NCI-H2196 treated with DMSO at 0.1 percent for 48 hours (cell line): Measurements from ENCODE around the gene GOLGA8J.
"Not testable (repeated sequence)": the region's sequence is repeated elsewhere in the genome, so short reads cannot be mapped to it uniquely, and the experiment has no call there.

ENCODE experiments used
- DNase-seq: peaks from one replicate; lab custom pipeline; 2025; ENCODE audit not compliant: unreplicated experiment; lab: John Stamatoyannopoulos, UW

Gene GOLGA8J, protein sequence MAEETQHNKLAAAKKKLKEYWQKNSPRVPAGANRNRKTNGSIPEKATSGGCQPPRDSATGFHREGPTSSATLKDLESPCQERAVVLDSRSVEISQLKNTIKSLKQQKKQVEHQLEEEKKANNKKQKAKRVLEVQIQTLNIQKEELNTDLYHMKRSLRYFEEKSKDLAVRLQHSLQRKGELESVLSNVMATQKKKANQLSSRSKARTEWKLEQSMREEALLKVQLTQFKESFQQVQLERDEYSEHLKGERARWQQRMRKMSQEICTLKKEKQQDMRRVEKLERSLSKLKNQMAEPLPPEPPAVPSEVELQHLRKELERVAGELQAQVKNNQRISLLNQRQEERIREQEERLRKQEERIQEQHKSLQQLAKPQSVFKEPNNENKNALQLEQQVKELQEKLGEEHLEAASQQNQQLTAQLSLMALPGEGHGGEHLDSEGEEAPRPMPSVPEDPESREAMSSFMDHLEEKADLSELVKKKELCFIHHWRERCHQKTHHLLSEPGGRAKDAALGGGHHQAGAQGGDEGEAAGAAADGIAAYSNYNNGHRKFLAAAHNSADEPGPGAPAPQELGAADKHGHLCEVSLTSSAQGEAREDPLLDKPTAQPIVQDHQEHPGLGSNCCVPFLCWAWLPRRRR

DNA sequence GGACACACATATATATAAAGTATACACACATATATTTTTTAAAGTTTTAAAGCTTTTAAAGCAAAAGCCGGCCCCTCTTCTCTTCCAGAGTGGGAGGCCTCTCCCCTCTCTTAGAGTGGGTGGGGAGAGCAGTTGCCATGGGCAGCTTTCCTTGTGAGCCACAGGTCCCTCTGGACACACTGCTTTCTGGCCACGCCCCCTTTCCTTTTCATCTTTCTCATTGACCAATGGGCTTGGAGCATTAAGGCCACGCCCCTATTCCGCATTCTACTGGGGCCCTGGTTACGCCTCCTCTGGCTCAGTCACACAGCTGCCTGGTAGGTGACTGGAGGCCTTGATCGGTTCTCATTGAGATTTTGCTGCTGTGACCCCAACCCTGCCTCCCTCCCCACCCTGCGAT is at the start of gene GOLGA8J:
GOLGA8J (plus strand) TSS at position 301 of the 400 bp plus-strand sequence; CDS start at position 399, 98 bp downstream.
- DNase-seq: not testable (repeated sequence)

DNA sequence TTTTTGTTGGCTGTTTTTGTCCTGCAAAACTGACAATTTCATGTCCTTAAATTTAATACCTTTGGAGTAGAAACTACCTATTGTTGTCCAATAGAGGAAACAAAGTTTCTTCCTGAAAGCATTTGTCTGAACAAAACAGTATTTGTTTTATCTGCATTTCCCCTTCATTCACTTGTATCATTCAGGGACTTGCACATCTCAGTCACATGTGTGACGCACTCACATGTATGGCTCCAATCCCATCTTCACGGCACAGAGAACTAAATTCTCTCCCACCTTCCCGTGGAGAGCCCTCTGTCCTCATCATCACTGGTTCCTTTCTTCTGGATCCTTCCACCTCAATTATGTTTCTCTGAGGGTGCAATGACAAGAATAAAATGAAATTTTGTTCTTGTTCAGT is 49.5 kb upstream of the GOLGA8J start:
- no peak for DNase-seq

DNA sequence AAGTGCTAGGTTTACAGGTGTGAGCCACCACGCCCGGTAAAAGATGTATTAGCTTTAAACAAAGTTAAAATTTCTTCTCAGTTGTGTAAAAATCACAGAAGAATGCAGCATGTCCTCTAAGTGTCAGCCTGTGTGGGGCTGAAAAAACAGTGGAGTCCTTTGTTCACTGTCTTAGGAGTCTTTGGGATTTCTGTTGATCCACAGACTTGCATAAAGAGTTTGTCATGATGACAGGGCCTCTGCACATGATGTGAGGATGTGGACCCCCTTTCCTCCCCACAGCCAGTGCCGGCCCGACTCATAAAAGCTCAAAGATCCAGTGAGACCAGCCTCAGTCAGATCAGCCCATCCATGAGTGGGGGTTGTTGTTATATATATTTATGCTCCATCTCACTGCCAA is 49.0 kb upstream of the GOLGA8J start:
- no peak for DNase-seq

DNA sequence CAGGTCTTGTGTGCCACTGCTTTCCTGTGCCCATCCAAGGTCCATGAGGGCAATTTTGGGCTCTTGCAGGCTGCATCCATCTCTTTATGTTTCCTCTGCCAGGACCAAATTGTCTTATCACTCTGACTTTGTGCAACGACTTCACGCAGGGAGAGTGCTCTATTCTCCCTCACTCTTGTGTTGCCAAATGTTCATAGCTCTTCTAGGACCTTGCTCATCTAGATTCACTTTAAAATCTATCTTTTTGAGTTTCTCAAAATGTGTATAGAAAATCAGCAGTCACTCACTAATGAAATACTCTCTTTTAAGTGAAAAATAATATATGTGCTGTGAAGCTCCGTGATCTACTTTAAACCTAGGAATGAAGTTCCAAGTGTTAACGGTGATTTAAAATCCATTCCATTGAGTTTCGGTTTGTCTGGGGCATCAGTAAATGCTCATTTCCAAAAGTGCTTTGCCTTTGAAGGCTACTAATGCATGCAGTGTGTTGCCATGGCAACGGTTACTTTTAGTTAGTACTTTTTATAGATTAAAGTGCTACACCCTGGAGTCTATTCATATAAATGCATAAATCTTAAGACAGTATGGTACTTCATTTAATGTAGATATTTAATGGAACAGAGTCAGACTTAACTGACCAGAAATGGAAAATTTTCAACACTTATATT is 46.6 kb upstream of the GOLGA8J start:
- DNase-seq: no peak

DNA sequence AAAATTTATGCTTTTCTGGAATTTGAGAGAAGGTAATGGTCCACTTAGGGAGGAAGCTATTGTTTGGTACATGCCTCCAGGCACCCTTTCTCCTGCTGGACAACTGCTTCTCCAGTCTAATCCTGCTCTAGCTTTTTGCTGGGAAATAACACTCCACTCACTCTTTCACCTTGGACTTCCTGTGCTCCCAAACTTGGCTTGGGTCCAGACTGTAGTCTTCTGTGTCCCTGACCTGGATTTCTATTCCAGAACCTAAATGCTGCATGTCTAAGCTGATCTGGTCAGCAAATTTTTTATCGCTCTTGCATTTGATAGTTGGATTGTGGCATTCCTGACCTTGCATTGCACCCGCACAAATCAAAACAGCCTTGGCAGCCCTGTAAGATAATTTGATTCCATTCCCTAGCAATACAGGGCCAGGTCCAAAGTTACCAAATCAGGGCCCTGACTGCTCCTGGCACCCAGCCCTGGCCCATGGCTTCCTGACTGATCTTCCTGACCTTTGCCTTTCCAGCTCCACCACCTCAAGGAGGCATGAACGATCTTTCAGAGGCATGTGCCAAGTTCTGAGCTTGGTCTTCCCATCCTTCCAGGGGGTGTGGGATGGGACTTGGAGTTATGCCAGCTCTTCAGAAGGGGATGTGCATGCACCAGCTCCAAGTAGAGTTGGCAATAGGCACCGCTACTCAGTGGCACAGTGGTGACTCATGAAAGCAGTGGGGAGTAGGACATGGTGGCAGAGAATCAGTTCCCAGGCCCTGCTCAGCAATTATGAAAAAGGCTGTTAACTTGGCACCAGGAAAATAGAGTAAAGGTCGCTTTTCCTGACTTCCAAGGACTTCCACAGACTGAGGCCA is 43.9 kb upstream of the GOLGA8J start:
- no peak for DNase-seq

DNA sequence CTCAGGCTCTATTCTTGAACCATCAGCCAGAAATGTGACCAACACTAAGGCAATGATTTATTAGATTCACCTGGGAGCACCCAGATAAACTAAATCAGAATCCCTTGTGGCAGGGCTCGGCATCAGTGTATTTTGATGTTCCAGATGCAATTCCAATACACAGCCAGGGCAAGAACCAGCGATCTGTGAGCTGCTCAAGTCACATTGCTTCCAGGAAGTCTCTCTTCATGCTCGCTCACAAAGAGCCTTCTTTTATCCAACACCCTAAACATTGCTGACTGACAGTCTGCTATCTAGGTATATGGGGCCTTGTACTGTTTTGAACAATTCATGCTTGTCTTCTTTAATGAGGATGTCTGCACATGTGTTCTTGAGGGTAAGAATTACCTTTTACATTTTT is 40.9 kb upstream of the GOLGA8J start:
- no peak for DNase-seq

DNA sequence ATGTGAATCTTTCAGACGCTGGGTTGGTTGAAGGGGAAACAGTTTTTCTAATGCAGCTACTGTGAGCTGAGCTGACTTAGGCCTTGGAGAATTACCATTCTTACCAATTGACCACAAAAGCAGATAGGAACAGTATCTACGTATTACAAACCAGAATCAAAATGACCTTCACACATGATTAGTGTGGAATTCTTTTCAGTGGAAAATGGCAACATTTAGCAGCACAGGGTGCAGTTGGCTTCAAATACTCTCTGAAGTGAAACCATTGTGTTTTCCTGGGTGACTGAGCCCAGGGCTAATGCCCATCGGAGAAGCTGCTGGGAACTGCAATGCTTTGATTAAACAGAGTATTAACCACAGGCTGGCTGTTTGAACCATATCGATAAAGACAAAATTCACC is 40.2 kb upstream of the GOLGA8J start:
- no peak for DNase-seq

DNA sequence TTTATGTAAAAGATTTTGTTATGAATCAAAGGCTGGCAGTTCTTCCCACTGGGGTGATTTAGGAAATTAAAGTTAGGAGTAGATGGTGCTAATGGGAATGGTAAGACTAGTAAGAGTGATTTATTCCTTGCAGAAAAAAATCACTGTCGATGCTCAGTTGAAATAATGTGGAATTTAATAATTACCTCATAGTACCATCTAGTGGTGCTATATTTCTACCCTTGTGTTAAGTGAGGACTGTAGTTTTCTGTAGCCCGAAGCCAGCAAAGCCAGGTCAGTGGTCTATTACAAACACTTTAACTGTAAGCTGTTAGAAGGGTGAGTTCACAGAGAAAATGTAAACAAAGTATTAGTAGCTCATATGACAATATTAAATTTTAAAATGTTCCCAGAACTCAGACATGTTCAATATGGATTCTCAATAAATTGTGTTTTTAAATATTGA is 39.5 kb upstream of the GOLGA8J start:
- DNase-seq: no peak

DNA sequence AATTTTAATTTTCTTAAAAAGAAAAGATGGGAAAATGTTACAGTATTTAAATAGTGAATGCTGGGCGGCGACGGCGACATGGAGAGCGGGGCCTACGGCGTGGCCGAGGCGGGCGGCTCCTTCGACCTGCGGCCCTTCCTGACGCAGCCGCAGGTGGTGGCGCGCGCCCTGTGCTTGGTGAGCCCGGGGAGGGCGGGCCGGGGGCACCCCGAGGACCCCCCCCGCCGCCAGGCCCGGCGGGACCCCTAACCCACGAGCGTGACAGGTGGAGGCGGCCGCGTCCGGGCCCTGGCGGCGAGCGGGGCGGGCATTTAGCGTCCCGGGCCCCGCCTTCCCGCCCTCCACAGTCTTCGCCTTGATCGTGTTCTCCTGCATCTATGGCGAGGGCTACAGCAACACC is 38.4 kb upstream of the GOLGA8J start:
- no peak for DNase-seq

DNA sequence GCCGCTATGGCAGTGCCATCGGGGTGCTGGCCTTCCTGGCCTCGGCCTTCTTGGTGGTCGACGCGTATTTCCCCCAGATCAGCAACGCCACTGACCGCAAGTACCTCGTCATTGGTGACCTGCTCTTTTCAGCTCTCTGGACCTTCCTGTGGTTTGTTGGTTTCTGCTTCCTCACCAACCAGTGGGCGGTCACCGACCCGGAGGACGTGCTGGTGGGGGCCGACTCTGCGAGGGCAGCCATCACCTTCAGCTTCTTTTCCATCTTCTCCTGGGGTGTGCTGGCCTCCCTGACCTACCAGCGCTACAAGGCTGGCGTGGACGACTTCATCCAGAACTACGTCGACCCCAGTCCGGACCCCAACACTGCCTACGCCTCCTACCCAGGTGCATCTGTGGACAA is 37.9 kb upstream of the GOLGA8J start:
- not testable (repeated sequence) for DNase-seq

DNA sequence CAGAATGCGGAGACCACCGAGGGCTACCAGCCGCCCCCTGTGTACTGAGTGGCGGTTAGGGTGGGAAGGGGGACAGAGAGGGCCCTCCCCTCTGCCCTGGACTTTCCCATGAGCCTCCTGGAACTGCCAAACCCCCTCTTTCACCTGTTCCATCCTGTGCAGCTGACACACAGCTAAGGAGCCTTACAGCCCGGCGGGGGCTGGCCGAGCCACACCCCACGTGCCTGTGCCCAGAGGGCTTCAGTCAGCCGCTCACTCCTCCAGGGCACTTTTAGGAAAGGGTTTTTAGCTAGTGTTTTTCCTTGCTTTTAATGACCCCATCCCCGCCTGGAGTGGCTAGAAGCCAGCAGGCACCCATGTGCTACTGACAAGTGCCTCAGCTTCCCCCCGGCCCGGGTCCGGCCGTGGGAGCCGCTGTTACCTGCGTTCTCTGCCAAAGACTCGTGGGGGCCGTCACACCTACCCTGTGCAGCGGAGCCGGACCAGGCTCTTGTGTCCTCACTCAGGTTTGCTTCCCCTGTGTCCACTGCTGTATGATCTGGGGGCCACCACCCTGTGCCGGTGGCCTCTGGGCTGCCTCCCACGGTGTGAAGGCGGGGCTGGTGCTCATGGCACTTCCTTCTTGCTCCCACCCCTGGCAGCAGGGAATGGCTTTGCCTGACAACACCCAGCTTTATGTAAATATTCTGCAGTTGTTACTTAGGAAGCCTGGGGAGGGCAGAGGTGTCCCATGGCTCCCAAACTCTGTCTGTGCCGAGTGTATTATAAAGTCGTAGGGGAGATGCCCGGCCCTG is 37.3 kb upstream of the GOLGA8J start:
- not testable (repeated sequence) for DNase-seq

DNA sequence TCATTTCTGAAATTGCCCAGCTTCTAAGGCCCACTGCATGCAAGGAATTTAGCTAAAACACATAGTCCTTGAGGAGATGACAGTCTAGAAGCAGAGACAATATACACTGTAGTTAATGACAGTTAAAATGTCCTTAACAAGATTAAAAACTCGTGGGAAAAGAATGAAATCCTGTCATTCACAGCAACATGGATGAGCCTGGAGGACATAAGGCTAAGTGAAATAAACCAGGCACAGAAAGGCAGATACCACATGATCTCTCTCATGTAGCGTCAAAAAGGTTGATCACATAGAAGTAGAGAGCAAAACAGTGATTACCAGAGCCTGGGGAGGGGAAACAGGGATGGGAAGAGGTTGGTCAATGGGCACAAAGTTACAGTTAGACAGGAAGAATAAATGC is 36.3 kb upstream of the GOLGA8J start:
- DNase-seq: no peak

DNA sequence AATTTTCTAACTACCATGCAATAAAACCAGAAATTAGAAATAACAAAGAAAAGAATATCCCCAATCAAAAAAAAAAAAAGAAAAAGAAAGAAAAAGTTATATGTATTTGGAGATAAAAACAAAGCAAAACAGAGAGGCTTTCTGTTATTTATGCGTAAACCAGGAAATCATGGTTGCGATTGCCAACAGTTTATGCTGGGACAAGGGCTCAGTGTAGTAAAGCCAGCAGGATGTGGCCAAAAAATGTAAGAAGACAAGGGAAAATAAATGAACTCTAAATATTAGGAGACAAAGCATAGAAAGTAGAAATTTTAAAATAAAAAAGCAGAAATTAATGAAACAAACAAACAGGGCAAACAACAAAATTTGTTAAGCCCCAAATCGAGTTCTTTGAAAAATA is 27.2 kb upstream of the GOLGA8J start:
- no peak for DNase-seq

DNA sequence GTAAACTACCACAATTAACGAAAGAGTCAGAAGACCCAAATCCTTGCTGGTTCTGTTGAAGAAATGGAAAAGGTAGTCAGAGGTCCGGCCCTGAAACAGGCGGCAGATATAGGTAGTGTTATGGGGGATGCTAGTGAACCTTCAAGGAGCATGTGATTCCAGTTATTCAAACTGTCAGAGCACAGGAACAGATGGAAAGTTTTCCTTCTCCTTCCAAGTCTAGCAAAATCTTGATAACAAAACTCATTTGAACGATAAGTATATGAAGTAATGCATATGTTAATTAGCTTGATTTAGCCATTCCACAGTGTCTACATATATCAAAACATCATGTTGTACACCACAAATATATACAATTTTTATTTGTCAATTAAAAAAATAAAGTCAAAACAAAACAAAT is 26.6 kb upstream of the GOLGA8J start:
- no peak for DNase-seq

DNA sequence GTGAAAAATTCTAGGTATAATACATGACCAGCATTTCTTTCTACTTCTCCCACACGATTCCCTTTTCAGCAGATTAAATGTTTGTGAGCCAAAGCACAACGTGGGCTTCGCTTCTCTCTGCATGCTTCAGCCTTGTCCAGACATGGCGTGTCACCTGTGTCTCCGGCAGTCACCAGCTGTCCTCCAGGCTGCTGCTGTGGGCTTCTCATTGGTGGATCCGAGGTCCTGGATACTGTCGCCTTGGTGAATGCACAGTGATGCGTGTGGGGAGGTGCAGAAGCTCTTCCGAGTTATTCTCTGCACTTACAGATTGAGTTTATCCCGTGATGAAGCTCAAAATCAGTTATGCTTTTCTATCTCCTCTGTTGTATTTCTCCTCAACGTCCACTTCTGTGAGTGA is 23.0 kb upstream of the GOLGA8J start:
- DNase-seq: no peak

DNA sequence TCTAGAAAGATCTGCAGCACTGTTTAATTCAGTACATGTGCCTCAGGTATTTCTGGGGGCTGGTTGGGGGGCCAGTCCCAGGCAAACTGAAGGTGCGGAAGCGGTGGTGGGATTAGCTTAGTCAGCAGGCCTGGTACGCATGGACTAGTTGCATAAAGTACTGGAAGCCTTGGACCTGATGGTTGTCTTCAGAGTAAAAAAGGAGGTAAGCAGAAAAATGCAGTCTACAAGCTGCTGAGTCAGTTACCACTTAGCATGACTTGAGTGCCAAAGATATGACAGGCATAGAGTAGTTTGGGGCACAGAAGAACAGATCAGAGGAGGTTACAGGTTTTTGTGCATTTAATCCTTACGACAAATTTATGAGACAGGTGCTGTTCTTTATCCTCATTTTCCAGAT is 19.9 kb upstream of the GOLGA8J start:
- DNase-seq: no peak

DNA sequence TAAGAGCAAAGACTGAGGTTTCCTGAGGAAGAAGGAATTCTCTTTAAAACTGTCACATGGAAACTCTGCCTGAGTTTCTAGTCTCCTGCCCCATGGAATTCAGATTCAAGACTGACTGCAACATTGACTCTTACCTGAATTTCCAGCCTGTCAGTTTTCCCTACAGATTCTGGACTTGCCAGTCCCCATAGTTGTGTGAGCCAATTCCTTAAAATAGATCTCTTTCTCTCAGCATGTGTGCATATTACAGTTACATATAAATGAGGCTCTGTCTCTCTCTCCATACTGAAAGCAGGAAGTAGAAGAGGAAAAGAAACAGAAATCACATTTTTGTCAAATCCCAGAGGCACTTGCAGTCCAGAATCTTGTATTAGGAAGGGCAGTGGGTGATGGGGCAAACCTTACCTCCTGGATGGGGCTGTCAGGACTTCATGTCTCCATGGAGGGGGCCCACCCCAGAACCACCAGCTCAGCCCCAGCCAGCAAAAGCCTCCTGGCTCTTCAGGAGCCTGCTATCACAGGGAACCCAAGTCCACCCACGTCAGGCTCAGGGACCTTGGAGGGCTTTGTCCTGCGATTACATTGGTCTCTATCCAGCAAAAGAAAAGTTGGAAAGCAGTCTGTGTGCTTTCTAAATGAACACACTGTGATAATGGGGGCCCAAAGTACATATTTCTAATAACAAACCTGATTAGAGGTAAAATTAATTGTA is 18.8 kb upstream of the GOLGA8J start:
- no peak for DNase-seq

DNA sequence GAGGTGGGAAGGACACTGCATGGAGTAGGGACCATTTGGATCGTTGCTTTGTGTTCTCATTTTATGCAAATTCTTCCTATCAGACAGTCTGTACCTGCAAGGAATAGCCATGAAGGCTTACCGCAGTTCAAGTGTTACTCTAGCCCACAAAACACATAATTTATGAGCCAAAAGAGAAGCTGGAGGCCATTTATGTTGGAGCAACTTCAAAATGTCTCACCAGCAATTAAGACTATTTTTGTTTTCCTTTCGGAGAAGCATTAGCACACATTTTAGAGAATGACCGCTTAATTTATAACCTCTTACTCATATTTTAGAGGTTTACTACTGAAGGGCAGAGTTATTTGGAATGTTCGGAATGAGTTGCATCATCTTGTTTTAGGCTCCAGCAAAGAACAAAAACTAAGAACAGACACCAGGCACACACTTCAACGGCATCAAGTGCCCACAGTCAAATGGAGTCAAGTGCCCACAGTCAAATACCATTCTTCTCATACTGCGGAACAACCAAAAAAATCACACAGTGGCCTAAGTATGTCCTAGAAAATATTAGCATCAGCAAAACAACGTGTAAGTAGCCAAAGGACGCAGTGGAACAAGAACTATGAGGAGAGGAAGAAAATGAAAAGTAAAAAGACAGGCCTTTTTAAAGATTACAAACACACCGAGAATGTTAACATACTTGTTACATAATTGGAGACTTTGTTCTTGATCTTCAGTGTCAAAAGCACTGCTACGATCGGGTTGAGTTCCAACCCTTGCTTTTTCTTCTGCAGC is 17.5 kb upstream of the GOLGA8J start:
- DNase-seq: no peak

DNA sequence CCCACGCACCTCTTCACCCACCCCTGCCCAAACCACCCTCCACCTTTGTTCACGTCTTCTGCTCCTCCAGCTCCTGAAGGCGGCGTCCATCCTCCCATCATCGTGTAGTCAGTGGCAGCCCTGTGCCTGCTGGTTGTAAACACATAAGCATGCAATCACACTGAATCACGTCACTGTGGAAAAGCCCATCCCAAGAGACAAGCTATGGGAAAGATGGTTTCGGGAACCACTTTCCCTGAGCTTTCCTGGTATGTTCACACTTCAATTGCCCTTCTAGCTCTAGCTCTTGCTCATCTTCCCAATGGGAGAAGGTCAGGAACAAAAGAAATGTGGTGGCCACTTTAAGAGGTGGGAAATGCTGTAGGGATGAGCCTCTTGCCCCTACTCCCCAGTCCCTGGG is 14.4 kb upstream of the GOLGA8J start:
- DNase-seq: no peak
